ENCODE measurements around the gene SLC17A9.

The SLC17A9 gene

GRCh38 chr20:62940875-62941274, 11.6 kb upstream of the SLC17A9 start:
- DNase-seq (ENCODE audit: low read depth), result no peak

GRCh38 chr20:62941792-62942191, 10.7 kb upstream of the SLC17A9 start:
- no peak for DNase-seq (ENCODE audit: low read depth)

GRCh38 chr20:62942456-62942855, 10.1 kb upstream of the SLC17A9 start:
- no peak for DNase-seq (ENCODE audit: low read depth)

- DNase-seq (ENCODE audit: low read depth), result no peak
Measured at GRCh38 chr20:62943396-62943795, 9.1 kb upstream of the SLC17A9 start.

GRCh38 chr20:62944184-62944583, 8.3 kb upstream of the SLC17A9 start:
- DNase-seq (ENCODE audit: low read depth), result no peak

- no peak for DNase-seq (ENCODE audit: low read depth)
Measured at GRCh38 chr20:62944746-62945145, 7.8 kb upstream of the SLC17A9 start.

- DNase-seq (ENCODE audit: low read depth), result no peak
Measured at GRCh38 chr20:62945771-62946339, 6.7 kb upstream of the SLC17A9 start.

GRCh38 chr20:62946918-62947317, 5.6 kb upstream of the SLC17A9 start:
- DNase-seq (ENCODE audit: low read depth), result no peak

GRCh38 chr20:62947532-62948300, 4.8 kb upstream of the SLC17A9 start:
- DNase-seq (ENCODE audit: low read depth), result no peak

- DNase-seq (ENCODE audit: low read depth), result no peak
Measured at GRCh38 chr20:62949153-62949821, 3.2 kb upstream of the SLC17A9 start.

GRCh38 chr20:62949962-62950361, 2.5 kb upstream of the SLC17A9 start:
- no peak for DNase-seq (ENCODE audit: low read depth)

GRCh38 chr20:62950741-62951140, 1.8 kb upstream of the SLC17A9 start:
- DNase-seq (ENCODE audit: low read depth), result no peak

GRCh38 chr20:62951143-62951895, 1.2 kb upstream of the SLC17A9 start:
- no peak for DNase-seq (ENCODE audit: low read depth)

GRCh38 chr20:62951896-62952372, 575 bp upstream of the SLC17A9 start:
- DNase-seq (ENCODE audit: low read depth), result no peak

GRCh38 chr20:62952968-62953838, 694 bp downstream of the SLC17A9 start:
- no peak for DNase-seq (ENCODE audit: low read depth)

GRCh38 chr20:62953839-62954703, 1.6 kb downstream of the SLC17A9 start:
- no peak for DNase-seq (ENCODE audit: low read depth)

- DNase-seq (ENCODE audit: low read depth), result no peak
Measured at GRCh38 chr20:62955519-62956386, 3.2 kb downstream of the SLC17A9 start.

- no peak for DNase-seq (ENCODE audit: low read depth)
Measured at GRCh38 chr20:62956387-62957135, 4.1 kb downstream of the SLC17A9 start.
